ENCODE data around the gene RHD.
"Not testable (repeated sequence)": the region's sequence is repeated elsewhere in the genome, so short reads cannot be mapped to it uniquely, and the experiment has no call there.

The RHD gene

DNA sequence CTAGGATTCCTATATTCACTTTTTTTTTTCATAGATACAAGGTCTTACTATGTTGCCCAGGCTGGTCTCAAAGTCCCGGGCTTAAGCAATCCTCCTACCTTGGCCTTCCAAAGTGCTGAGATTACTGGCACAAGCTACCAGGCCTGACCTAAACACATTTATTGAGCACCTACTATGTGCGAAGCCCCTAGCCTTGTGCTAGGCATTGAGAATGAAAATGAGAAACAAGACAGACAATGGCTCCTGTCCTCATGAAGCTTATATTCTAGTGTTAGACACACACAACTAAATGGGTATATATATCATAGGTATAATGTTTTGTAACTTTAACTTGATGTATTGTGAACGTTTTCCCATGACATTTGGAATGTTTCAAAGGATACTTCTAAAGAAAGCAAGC is 77.3 kb downstream of the RHD start:
- no peaks in the 10 kb centered on the region for H3K27me3 ChIP-seq (ENCODE audit: control insufficient read depth, insufficient read depth, low read length, poor library complexity, severe bottlenecking)
- WGBS, 2 experiments: 93 to 95% methylated on average over 3 of the region's 3 CpGs
- no peak overlapping the region for H3K4me3 ChIP-seq (ENCODE audit: insufficient read depth, low read depth, low read length)
- no peaks in the 10 kb centered on the region for H3K9me3 ChIP-seq (ENCODE audit: control insufficient read depth, low read length)
- no peak overlapping the region for H3K27ac ChIP-seq (ENCODE audit: insufficient read depth, low read depth, low read length, poor library complexity, severe bottlenecking)
- peaks cover 8% of the 10 kb centered on the region for H3K36me3 ChIP-seq (ENCODE audit: control insufficient read depth, insufficient read depth, low read length)
- H3K4me1 ChIP-seq (ENCODE audit: control insufficient read depth, insufficient read depth, low read length): no peaks in the 10 kb centered on the region

- Histone ChIP-seq H3K27me3 (ENCODE audit: control insufficient read depth, insufficient read depth, low read length, poor library complexity, severe bottlenecking) (no peaks in the 10 kb centered on the region), H3K27ac (ENCODE audit: insufficient read depth, low read depth, low read length, poor library complexity, severe bottlenecking) (no peak overlapping the region), H3K4me1 (ENCODE audit: control insufficient read depth, insufficient read depth, low read length) (no peaks in the 10 kb centered on the region), H3K36me3 (ENCODE audit: control insufficient read depth, insufficient read depth, low read length) (peaks cover 11% of the 10 kb centered on the region), H3K4me3 (ENCODE audit: insufficient read depth, low read depth, low read length) (no peak overlapping the region), H3K9me3 (ENCODE audit: control insufficient read depth, low read length) (no peaks in the 10 kb centered on the region)
- WGBS, 2 experiments: 92 to 95% methylated on average over 6 of the region's 6 CpGs
Observed at GRCh38 chr1:25355841-25356395, 83.6 kb downstream of the RHD start.

DNA sequence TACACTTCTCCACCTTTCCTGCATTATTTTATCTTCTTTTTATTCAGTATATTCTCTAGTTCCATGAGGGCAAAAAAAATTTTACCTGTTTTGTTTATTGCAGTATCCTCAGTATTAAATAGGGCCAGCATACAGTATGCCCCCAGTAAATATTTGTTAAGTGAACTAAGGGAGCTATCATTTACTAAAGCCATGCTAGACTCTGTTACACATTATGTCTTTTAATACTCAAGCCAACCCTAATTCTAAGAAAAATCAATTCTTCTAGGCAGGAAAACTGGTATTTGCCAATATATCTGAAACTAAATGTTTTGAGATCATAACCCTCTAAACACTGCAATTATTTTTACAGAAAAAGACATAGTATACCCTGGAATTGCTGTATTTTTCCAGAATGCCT is 84.1 kb downstream of the RHD start:
- Histone ChIP-seq H3K9me3 (ENCODE audit: control insufficient read depth, low read length) (no peaks in the 10 kb centered on the region), H3K4me1 (ENCODE audit: control insufficient read depth, insufficient read depth, low read length) (no peaks in the 10 kb centered on the region), H3K27me3 (ENCODE audit: control insufficient read depth, insufficient read depth, low read length, poor library complexity, severe bottlenecking) (no peaks in the 10 kb centered on the region), H3K4me3 (ENCODE audit: insufficient read depth, low read depth, low read length) (no peak overlapping the region), H3K27ac (ENCODE audit: insufficient read depth, low read depth, low read length, poor library complexity, severe bottlenecking) (no peak overlapping the region), H3K36me3 (ENCODE audit: control insufficient read depth, insufficient read depth, low read length) (peaks cover 11% of the 10 kb centered on the region)

GRCh38 chr1:25356848-25357247 is 84.5 kb downstream of the RHD start:
- Histone ChIP-seq H3K4me1 (ENCODE audit: control insufficient read depth, insufficient read depth, low read length) (no peaks in the 10 kb centered on the region), H3K27ac (ENCODE audit: insufficient read depth, low read depth, low read length, poor library complexity, severe bottlenecking) (no peak overlapping the region), H3K36me3 (ENCODE audit: control insufficient read depth, insufficient read depth, low read length) (peaks cover 14% of the 10 kb centered on the region), H3K27me3 (ENCODE audit: control insufficient read depth, insufficient read depth, low read length, poor library complexity, severe bottlenecking) (no peaks in the 10 kb centered on the region), H3K4me3 (ENCODE audit: insufficient read depth, low read depth, low read length) (no peak overlapping the region), H3K9me3 (ENCODE audit: control insufficient read depth, low read length) (no peaks in the 10 kb centered on the region)
- WGBS, 2 experiments: 100% methylated on average over 1 of the region's 1 CpG

DNA sequence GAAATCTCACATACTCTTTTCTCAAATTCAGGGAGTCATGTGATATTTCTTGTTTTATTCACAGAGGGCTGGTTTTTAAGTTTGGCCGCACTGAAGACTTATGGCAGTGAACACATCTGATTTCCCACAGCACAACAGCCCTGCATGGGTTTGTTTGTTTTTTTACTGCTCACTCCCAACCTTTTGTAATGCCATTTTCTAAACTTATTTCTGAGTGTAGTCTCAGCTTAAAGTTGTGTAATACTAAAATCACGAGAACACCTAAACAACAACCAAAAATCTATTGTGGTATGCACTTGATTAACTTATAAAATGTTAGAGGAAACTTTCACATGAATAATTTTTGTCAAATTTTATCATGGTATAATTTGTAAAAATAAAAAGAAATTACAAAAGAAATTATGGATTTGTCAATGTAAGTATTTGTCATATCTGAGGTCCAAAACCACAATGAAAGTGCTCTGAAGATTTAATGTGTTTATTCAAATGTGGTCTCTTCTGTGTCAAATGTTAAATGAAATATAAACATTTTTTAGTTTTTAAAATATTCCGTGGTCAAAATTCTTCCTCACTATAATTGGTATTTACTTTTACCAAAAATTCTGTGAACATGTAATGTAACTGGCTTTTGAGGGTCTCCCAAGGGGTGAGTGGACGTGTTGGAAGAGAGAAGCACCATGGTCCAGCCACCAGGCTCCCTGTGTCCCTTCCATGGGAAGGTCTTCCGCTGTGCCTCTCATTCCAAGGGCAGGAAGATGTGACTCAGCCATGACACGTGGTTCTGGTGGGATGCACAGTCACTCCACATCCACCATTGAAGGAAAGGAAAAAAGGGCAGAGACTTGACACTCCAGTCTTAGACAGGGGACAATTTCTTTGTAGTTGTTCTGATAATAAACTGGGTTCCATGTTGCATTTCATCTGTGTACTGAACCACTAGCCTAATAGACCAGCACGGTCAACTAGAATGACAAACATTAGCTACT is 88.6 kb downstream of the RHD start:
- Histone ChIP-seq H3K9me3 (ENCODE audit: control insufficient read depth, low read length) (no peaks in the 10 kb centered on the region), H3K4me1 (ENCODE audit: control insufficient read depth, insufficient read depth, low read length) (no peaks in the 10 kb centered on the region), H3K27ac (ENCODE audit: insufficient read depth, low read depth, low read length, poor library complexity, severe bottlenecking) (no peak overlapping the region), H3K36me3 (ENCODE audit: control insufficient read depth, insufficient read depth, low read length) (peaks cover 10% of the 10 kb centered on the region), H3K27me3 (ENCODE audit: control insufficient read depth, insufficient read depth, low read length, poor library complexity, severe bottlenecking) (no peaks in the 10 kb centered on the region), H3K4me3 (ENCODE audit: insufficient read depth, low read depth, low read length) (no peak overlapping the region)
- WGBS, 2 experiments: 87% methylated on average over 5 to 6 of the region's 7 CpGs

GRCh38 chr1:25361901-25362300 is 89.6 kb downstream of the RHD start:
- H3K36me3 ChIP-seq (ENCODE audit: control insufficient read depth, insufficient read depth, low read length): peaks cover 5% of the 10 kb centered on the region
- H3K27ac ChIP-seq (ENCODE audit: insufficient read depth, low read depth, low read length, poor library complexity, severe bottlenecking): no peak overlapping the region
- H3K4me3 ChIP-seq (ENCODE audit: insufficient read depth, low read depth, low read length): no peak overlapping the region
- 80 to 85% methylated on average over 2 of the region's 2 CpGs for WGBS, 2 experiments
- no peaks in the 10 kb centered on the region for H3K27me3 ChIP-seq (ENCODE audit: control insufficient read depth, insufficient read depth, low read length, poor library complexity, severe bottlenecking)
- H3K4me1 ChIP-seq (ENCODE audit: control insufficient read depth, insufficient read depth, low read length): no peaks in the 10 kb centered on the region
- H3K9me3 ChIP-seq (ENCODE audit: control insufficient read depth, low read length): no peaks in the 10 kb centered on the region

GRCh38 chr1:25362634-25363559 is 90.6 kb downstream of the RHD start:
- H3K27ac ChIP-seq (ENCODE audit: insufficient read depth, low read depth, low read length, poor library complexity, severe bottlenecking); H3K9me3 ChIP-seq (ENCODE audit: control insufficient read depth, low read length); H3K27me3 ChIP-seq (ENCODE audit: control insufficient read depth, insufficient read depth, low read length, poor library complexity, severe bottlenecking); H3K4me3 ChIP-seq (ENCODE audit: insufficient read depth, low read depth, low read length); H3K36me3 ChIP-seq (ENCODE audit: control insufficient read depth, insufficient read depth, low read length); H3K4me1 ChIP-seq (ENCODE audit: control insufficient read depth, insufficient read depth, low read length): not testable (repeated sequence)
- no CpG with 5 or more reads among the region's 17 CpGs for WGBS, 2 experiments

DNA sequence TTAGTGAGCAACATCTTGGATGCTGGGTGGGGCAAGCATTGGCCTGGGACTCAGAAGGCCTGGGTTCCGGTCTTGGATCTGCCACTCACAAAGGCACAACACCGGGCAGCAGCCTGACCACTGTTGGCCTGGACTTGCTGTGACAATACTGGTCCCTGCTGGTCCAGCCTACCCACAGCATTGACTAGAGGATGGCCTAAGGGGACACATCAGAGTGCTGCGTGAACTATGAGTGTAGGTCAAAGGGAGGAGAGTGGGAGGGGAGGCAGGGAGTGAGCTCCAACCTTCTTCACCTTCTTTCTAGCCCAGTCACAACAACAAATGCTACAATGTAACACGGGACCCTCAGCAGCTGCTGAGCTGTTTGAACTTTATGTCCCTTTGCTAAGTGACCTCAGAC is 96.9 kb downstream of the RHD start:
- H3K4me1 ChIP-seq (ENCODE audit: control insufficient read depth, insufficient read depth, low read length): no peaks in the 10 kb centered on the region
- WGBS, 2 experiments: 89% methylated on average over 4 of the region's 4 CpGs
- no peak overlapping the region for H3K4me3 ChIP-seq (ENCODE audit: insufficient read depth, low read depth, low read length)
- no peaks in the 10 kb centered on the region for H3K36me3 ChIP-seq (ENCODE audit: control insufficient read depth, insufficient read depth, low read length)
- H3K9me3 ChIP-seq (ENCODE audit: control insufficient read depth, low read length): no peaks in the 10 kb centered on the region
- H3K27me3 ChIP-seq (ENCODE audit: control insufficient read depth, insufficient read depth, low read length, poor library complexity, severe bottlenecking): no peaks in the 10 kb centered on the region
- H3K27ac ChIP-seq (ENCODE audit: insufficient read depth, low read depth, low read length, poor library complexity, severe bottlenecking): no peak overlapping the region

GRCh38 chr1:25369691-25370271 is 97.5 kb downstream of the RHD start:
- H3K27ac ChIP-seq (ENCODE audit: insufficient read depth, low read depth, low read length, poor library complexity, severe bottlenecking); H3K4me3 ChIP-seq (ENCODE audit: insufficient read depth, low read depth, low read length); H3K27me3 ChIP-seq (ENCODE audit: control insufficient read depth, insufficient read depth, low read length, poor library complexity, severe bottlenecking); H3K36me3 ChIP-seq (ENCODE audit: control insufficient read depth, insufficient read depth, low read length); H3K9me3 ChIP-seq (ENCODE audit: control insufficient read depth, low read length); H3K4me1 ChIP-seq (ENCODE audit: control insufficient read depth, insufficient read depth, low read length): not testable (repeated sequence)
- WGBS, 2 experiments: 93% methylated on average over 12 of the region's 12 CpGs

- H3K4me3 ChIP-seq (ENCODE audit: insufficient read depth, low read depth, low read length); H3K27ac ChIP-seq (ENCODE audit: insufficient read depth, low read depth, low read length, poor library complexity, severe bottlenecking); H3K9me3 ChIP-seq (ENCODE audit: control insufficient read depth, low read length); H3K27me3 ChIP-seq (ENCODE audit: control insufficient read depth, insufficient read depth, low read length, poor library complexity, severe bottlenecking); H3K4me1 ChIP-seq (ENCODE audit: control insufficient read depth, insufficient read depth, low read length); H3K36me3 ChIP-seq (ENCODE audit: control insufficient read depth, insufficient read depth, low read length): not testable (repeated sequence)
- WGBS, 2 experiments: 90 to 94% methylated on average over 7 of the region's 7 CpGs
Observed at GRCh38 chr1:25371757-25372156, 99.4 kb downstream of the RHD start.
